GM06990 (cell line): ENCODE results near the gene AHNAK.

Experiments used
- DNase-seq: peaks from one replicate; pipeline ENCODE4 v3.0.0-alpha.2; 2011; ENCODE audit not compliant: insufficient read length; ENCODE audit errors: extremely low read depth
- H3K27me3 ChIP-seq: replicated peaks from 2 replicates; pipeline ENCODE4 v1.6.0; 2011; ENCODE audit warnings: low read length; ENCODE audit not compliant: control insufficient read depth, insufficient read depth
- H3K36me3 ChIP-seq: 2 replicates; pipeline ENCODE4 v1.5.1; 2011; ENCODE audit warnings: low read length; ENCODE audit not compliant: control insufficient read depth, insufficient read depth
- H3K4me3 ChIP-seq: replicated peaks from 2 replicates; pipeline ENCODE4 v1.5.1; 2011; ENCODE audit warnings: low read depth, mild to moderate bottlenecking, control low read depth, low read length
- CTCF ChIP-seq: IDR thresholded peaks from 2 replicates; pipeline ENCODE4 v1.5.1; 2011; ENCODE audit warnings: low read length, control low read depth, mild to moderate bottlenecking, inconsistent platforms; ENCODE audit not compliant: insufficient read depth, poor library complexity, severe bottlenecking

AHNAK gene

GRCh38 chr11:62491571-62492329 is 54.9 kb downstream of the AHNAK start:
- no peak for DNase-seq
- H3K4me3 ChIP-seq = no peak overlapping the region

GRCh38 chr11:62489204-62489603 is 57.4 kb downstream of the AHNAK start:
- Histone ChIP-seq H3K4me3 (no peak overlapping the region), H3K36me3 (no peaks in the 10 kb centered on the region), H3K27me3 (no peaks in the 10 kb centered on the region; the same call in 1 of the 2 replicates)
- TF ChIP-seq CTCF = no peak
- no peak for DNase-seq

More at GRCh38 chr11:62491571-62492329, 54.9 kb downstream of the AHNAK start:
- no peaks in the 10 kb centered on the region for H3K36me3 ChIP-seq
- no peak for TF ChIP-seq CTCF
- H3K27me3 ChIP-seq = no peaks in the 10 kb centered on the region

GRCh38 chr11:62487738-62488551 is 58.7 kb downstream of the AHNAK start:
- H3K36me3 ChIP-seq = no peaks in the 10 kb centered on the region
- TF ChIP-seq CTCF = no peak
- DNase-seq = no peak
- H3K27me3 ChIP-seq = no peaks in the 10 kb centered on the region; the same call in 1 of the 2 replicates
- no peak overlapping the region for H3K4me3 ChIP-seq

GRCh38 chr11:62487136-62487535 is 59.5 kb downstream of the AHNAK start:
- TF ChIP-seq CTCF = no peak
- Histone ChIP-seq H3K36me3 (no peaks in the 10 kb centered on the region), H3K4me3 (no peak overlapping the region), H3K27me3 (no peaks in the 10 kb centered on the region; the same call in 1 of the 2 replicates)
- DNase-seq = no peak

GRCh38 chr11:62484352-62484751 is 62.3 kb downstream of the AHNAK start:
- Histone ChIP-seq H3K36me3 (no peaks in the 10 kb centered on the region), H3K27me3 (no peaks in the 10 kb centered on the region; the same call in 1 of the 2 replicates), H3K4me3 (no peak overlapping the region)
- DNase-seq = no peak
- TF ChIP-seq CTCF = no peak
